ENCODE results near the gene SLCO4A1.

The SLCO4A1 gene

GRCh38 chr20:62638679-62639406 lies 3.5 kb upstream of the SLCO4A1 start:
- DNase-seq (ENCODE audit: low read depth in 2 of 2): no peak

- no peak for DNase-seq (ENCODE audit: low read depth in 2 of 2)
These were observed 2.5 kb upstream of the SLCO4A1 start for GRCh38 chr20:62639765-62640164.

- DNase-seq (ENCODE audit: low read depth in 2 of 2): no peak
These were observed 1.4 kb upstream of the SLCO4A1 start for GRCh38 chr20:62640870-62641269.

- DNase-seq (ENCODE audit: low read depth in 2 of 2): no peak
These were observed 817 bp upstream of the SLCO4A1 start for GRCh38 chr20:62641321-62642050.

GRCh38 chr20:62642666-62643520 lies 590 bp downstream of the SLCO4A1 start:
- DNase-seq (ENCODE audit: low read depth in 2 of 2): peak in 1 of 2 donors; percentile 33

- no peak for DNase-seq (ENCODE audit: low read depth in 2 of 2)
These were observed 1.3 kb downstream of the SLCO4A1 start for GRCh38 chr20:62643521-62644043.

GRCh38 chr20:62644044-62644795 lies 1.9 kb downstream of the SLCO4A1 start:
- DNase-seq (ENCODE audit: low read depth in 2 of 2): no peak

- no peak for DNase-seq (ENCODE audit: low read depth in 2 of 2)
These were observed 2.6 kb downstream of the SLCO4A1 start for GRCh38 chr20:62644802-62645496.

- no peak for DNase-seq (ENCODE audit: low read depth in 2 of 2)
These were observed 3.3 kb downstream of the SLCO4A1 start for GRCh38 chr20:62645613-62646012.

- no peak for DNase-seq (ENCODE audit: low read depth in 2 of 2)
These were observed 4.7 kb downstream of the SLCO4A1 start for GRCh38 chr20:62646851-62647520.

GRCh38 chr20:62647521-62648317 lies 5.4 kb downstream of the SLCO4A1 start:
- DNase-seq (ENCODE audit: low read depth in 2 of 2): no peak

GRCh38 chr20:62648318-62648995 lies 6.2 kb downstream of the SLCO4A1 start:
- DNase-seq (ENCODE audit: low read depth in 2 of 2): no peak

GRCh38 chr20:62649140-62649539 lies 6.8 kb downstream of the SLCO4A1 start:
- DNase-seq (ENCODE audit: low read depth in 2 of 2): no peak

- no peak for DNase-seq (ENCODE audit: low read depth in 2 of 2)
These were observed 8.4 kb downstream of the SLCO4A1 start for GRCh38 chr20:62650551-62651284.

GRCh38 chr20:62651285-62652021 lies 9.2 kb downstream of the SLCO4A1 start:
- DNase-seq (ENCODE audit: low read depth in 2 of 2): peak; percentile 47 to 62

- DNase-seq (ENCODE audit: low read depth in 2 of 2): peak in 1 of 2 donors; percentile 22
These were observed 10.0 kb downstream of the SLCO4A1 start for GRCh38 chr20:62652041-62652893.
